BJ (cell line): ENCODE measurements around the gene RTKN. TPM values are rescaled to one million over a fixed set of nuclear protein-coding genes. Genes with fewer than 3 reads are reported as not detected.

ENCODE experiments used
- CTCF ChIA-PET: fragments of 350-600 bp; formaldehyde crosslinking; extraction: SDS; loops from one replicate; lab custom pipeline; 2021; ENCODE audit warnings: antibody characterized with exemption, inconsistent platforms; lab: Yijun Ruan, JAX
- POLR2A ChIA-PET: fragments of 300-600 bp; sonication (Branson Sonifier 250); formaldehyde crosslinking; extraction: SDS; loops from one replicate; lab custom pipeline; 2021; ENCODE audit warnings: antibody characterized with exemption; lab: Charles Lee
- DNase-seq: peaks from one replicate; pipeline ENCODE4 v3.0.0-alpha.2; 2011; ENCODE audit warnings: low read depth
- H3K27me3 ChIP-seq: 2 replicates; pipeline ENCODE4 v1.6.0; 2011; ENCODE audit warnings: low read length; ENCODE audit not compliant: control insufficient read depth, insufficient read depth
- H3K36me3 ChIP-seq: 2 replicates; pipeline ENCODE4 v1.5.1; 2011; ENCODE audit warnings: low read length; ENCODE audit not compliant: control insufficient read depth, insufficient read depth
- H3K4me3 ChIP-seq: 2 replicates; pipeline ENCODE4 v1.5.1; 2011; ENCODE audit warnings: low read depth, mild to moderate bottlenecking, control low read depth, low read length
- CTCF ChIP-seq: IDR thresholded peaks from 2 replicates; pipeline ENCODE4 v1.5.1; 2011; ENCODE audit warnings: low read depth, mild to moderate bottlenecking, control low read depth, inconsistent platforms, low read length, moderate library complexity; ENCODE audit not compliant: insufficient read depth
- polyA plus RNA-seq: library from polyadenylated mRNA; depleted of rRNA; stranded (reverse); fragments of >200 nt; gene quantifications from 2 replicates; pipeline ENCODE4 v1.2.3, GENCODE V29; 2011; rRNA removed

Gene RTKN
- polyA plus RNA-seq, 1 experiment, result 12.4 TPM

GRCh38 chr2:74381751-74382150 lies 60.0 kb downstream of the RTKN start:
- Histone ChIP-seq H3K4me3 (no peak overlapping the region), H3K36me3 (peaks cover 4% of the 10 kb centered on the region; the same call in 1 of the 2 replicates), H3K27me3 (no peaks in the 10 kb centered on the region)
- ChIA-PET CTCF (interaction anchor here (1.9 to 2.6 kb wide), 2 partner anchors 10 to 18 kb away, joined by 5 to 12 read pairs; no protein-coding TSS in a partner anchor), POLR2A (no interaction called here)
- no peak for DNase-seq
- TF ChIP-seq CTCF, result no peak

- TF ChIP-seq CTCF, result no peak
- Histone ChIP-seq H3K36me3 (peaks cover 4% of the 10 kb centered on the region; the same call in 1 of the 2 replicates), H3K27me3 (no peaks in the 10 kb centered on the region), H3K4me3 (peak within 1 kb of the TSS; percentile 55)
- POLR2A ChIA-PET, result interaction anchor here (0.5 to 1.0 kb wide), 2 partner anchors 22 to 408 kb away, joined by 4 to 5 read pairs; no protein-coding TSS in a partner anchor
- DNase-seq, result no peak
- CTCF ChIA-PET, result interaction anchor here (0.6 to 2.2 kb wide), 5 partner anchors 9 to 58 kb away, joined by 3 to 17 read pairs (median 4); no protein-coding TSS in a partner anchor
These were observed 61.6 kb downstream of the RTKN start, which contains the start of gene DCTN1 for GRCh38 chr2:74379851-74380789. Gene DCTN1 (minus strand): TSS chr2:74380311. CDS start chr2:74380037, 274 bp downstream.

DNA sequence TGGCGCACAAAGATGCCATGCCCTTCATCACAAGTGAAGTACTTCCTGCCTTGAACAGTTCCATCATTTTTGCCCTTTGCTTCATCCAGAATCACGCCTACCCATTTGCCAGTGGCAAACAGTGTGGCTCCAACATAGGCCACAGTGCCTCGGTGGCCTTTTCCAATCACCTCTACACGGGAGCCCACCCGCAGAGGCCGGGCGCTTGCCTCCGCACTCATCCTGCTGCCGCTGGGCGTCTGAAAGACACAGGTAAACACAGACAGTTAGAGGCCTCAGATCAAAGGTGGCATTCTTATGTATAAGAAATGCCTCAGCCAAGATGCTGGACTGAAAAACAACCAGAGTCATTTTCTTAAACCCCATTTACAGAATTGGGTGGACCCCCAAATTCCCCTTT lies 63.7 kb downstream of the RTKN start:
- no peaks in the 10 kb centered on the region for H3K27me3 ChIP-seq
- no peak for DNase-seq
- H3K4me3 ChIP-seq, result no peak overlapping the region
- ChIA-PET POLR2A (no interaction called here), CTCF (interaction anchor here (1.8 kb wide), 1 partner anchor 43 kb away, joined by 6 read pairs; no protein-coding TSS in a partner anchor)
- H3K36me3 ChIP-seq, result peaks cover 4% of the 10 kb centered on the region; the same call in 1 of the 2 replicates
- TF ChIP-seq CTCF, result no peak

- no peak for TF ChIP-seq CTCF
- no peak for DNase-seq
- ChIA-PET CTCF (interaction anchor here (1.2 to 1.3 kb wide), 2 partner anchors 15 kb away, joined by 4 to 5 read pairs; no protein-coding TSS in a partner anchor), POLR2A (no interaction called here)
- Histone ChIP-seq H3K27me3 (no peaks in the 10 kb centered on the region), H3K36me3 (peaks cover 8% of the 10 kb centered on the region), H3K4me3 (no peak overlapping the region)
These were observed 65.9 kb downstream of the RTKN start for GRCh38 chr2:74375838-74376237.

Other genes with a start within 250 kb of the RTKN start
- 282 and 380 TPM in 2 replicates for gene MTHFD2, start 243.3 kb downstream of the RTKN start, polyA plus RNA-seq
- gene SLC4A5, start 98.5 kb downstream of the RTKN start, polyA plus RNA-seq, result 0.07 and 0.16 TPM in 2 replicates
- 136 and 193 TPM in 2 replicates for gene DCTN1, start 61.6 kb downstream of the RTKN start, polyA plus RNA-seq
- 0.18 and 0.67 TPM in 2 replicates for gene C2orf81, start 20.3 kb downstream of the RTKN start, polyA plus RNA-seq
- 26.0 and 42.9 TPM in 2 replicates for gene WDR54, start 20.2 kb downstream of the RTKN start, polyA plus RNA-seq
- 5.6 and 6.4 TPM in 2 replicates for gene INO80B, start 13.2 kb upstream of the RTKN start, polyA plus RNA-seq
- gene WBP1, start 16.5 kb upstream of the RTKN start, polyA plus RNA-seq, result 55.7 and 92.0 TPM in 2 replicates
- 35.5 and 59.5 TPM in 2 replicates for gene MOGS, start 23.4 kb upstream of the RTKN start, polyA plus RNA-seq
- gene MRPL53, start 30.7 kb upstream of the RTKN start, polyA plus RNA-seq, result 38.9 and 41.2 TPM in 2 replicates
- gene CCDC142, start 41.1 kb upstream of the RTKN start, polyA plus RNA-seq, result 4.5 and 6.2 TPM in 2 replicates
- gene TTC31, start 41.1 kb upstream of the RTKN start, polyA plus RNA-seq, result 19.4 and 26.0 TPM in 2 replicates
- 0.37 and 0.61 TPM in 2 replicates for gene LBX2, start 57.7 kb upstream of the RTKN start, polyA plus RNA-seq
- gene PCGF1, start 65.8 kb upstream of the RTKN start, polyA plus RNA-seq, result 28.7 and 30.6 TPM in 2 replicates
- gene TLX2, start 72.5 kb upstream of the RTKN start, polyA plus RNA-seq, result not detected in 2 replicates
- gene DQX1, start 84.3 kb upstream of the RTKN start, polyA plus RNA-seq, result 0.12 TPM in 1 of 2 replicates, not detected in the other
- gene AUP1, start 87.8 kb upstream of the RTKN start, polyA plus RNA-seq, result 79.5 and 104 TPM in 2 replicates
- 26.0 and 36.1 TPM in 2 replicates for gene HTRA2, start 88.0 kb upstream of the RTKN start, polyA plus RNA-seq
- gene LOXL3, start 112.0 kb upstream of the RTKN start, polyA plus RNA-seq, result 95.8 and 130 TPM in 2 replicates
- gene DOK1, start 112.8 kb upstream of the RTKN start, polyA plus RNA-seq, result 19.8 and 28.7 TPM in 2 replicates
- 0.33 and 0.47 TPM in 2 replicates for gene M1AP, start 206.4 kb upstream of the RTKN start, polyA plus RNA-seq
- gene SEMA4F, start 212.3 kb upstream of the RTKN start, polyA plus RNA-seq, result 8.4 and 10.2 TPM in 2 replicates